CMK (cell line): Measurements from ENCODE around the gene SKI.

Experiments
- DNase-seq: peaks from one replicate; pipeline ENCODE4 v3.0.0-alpha.2; 2010; ENCODE audit warnings: low read depth

Gene SKI

DNA sequence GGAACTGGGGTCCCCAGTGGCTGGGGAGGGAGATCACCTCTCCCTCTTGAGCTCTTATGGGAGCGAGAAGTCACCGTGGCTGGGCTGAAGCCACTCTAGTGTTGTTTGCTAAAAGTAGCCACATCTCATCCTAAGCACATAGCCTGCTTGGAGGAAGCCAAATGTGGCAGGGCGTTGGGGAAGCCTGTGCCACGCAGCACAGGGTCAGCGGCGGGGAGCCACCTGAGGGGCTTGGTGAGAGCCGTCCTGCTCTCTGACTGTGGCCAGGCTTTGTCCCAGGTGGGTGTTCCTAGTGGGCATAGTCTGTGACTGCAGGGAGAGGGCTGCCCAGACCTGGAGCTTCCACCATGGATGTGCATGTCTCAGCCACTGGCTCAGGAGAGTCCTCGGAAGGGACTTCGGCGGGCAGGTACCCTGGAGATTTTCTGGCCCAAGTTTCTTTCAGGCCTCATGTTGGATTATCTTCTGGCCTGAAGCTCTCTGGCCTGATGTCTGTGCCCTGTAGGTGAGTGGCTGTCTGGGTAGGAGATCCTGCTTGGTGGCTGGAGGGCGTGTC is 124.3 kb downstream of the SKI start:
- no peak for DNase-seq

DNA sequence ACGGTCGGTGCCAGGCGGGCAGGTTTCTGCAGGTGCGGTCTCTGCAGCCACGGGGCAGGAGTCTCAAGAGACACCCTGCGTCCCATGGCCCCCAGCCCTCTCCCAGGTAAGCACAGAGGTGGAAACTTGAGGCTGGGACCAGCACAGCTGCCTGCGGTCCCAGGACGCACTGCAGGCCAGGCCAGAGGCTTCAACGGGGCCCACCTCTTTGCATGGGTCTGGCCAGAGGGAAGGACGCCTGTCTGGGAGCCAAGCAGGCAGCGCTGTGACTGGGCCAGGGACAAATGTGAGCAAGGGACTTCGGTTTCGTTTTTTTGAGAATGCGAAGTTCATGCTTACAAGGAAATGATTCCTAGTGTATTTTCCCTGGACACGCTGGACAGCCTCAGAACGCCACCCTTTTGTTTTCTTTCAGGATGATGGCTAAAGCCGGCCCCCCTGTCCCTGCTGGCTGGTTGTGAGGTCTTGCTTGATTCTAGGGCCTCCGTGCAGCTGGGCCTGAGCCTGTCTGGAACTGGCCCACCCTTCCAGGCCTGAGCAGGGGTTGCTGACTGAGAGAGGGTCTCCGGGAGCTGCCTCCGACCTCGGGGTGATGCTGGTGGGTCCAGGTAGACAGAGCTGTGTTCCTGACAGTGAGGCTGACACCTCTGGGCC is 124.9 kb downstream of the SKI start:
- DNase-seq = no peak

DNA sequence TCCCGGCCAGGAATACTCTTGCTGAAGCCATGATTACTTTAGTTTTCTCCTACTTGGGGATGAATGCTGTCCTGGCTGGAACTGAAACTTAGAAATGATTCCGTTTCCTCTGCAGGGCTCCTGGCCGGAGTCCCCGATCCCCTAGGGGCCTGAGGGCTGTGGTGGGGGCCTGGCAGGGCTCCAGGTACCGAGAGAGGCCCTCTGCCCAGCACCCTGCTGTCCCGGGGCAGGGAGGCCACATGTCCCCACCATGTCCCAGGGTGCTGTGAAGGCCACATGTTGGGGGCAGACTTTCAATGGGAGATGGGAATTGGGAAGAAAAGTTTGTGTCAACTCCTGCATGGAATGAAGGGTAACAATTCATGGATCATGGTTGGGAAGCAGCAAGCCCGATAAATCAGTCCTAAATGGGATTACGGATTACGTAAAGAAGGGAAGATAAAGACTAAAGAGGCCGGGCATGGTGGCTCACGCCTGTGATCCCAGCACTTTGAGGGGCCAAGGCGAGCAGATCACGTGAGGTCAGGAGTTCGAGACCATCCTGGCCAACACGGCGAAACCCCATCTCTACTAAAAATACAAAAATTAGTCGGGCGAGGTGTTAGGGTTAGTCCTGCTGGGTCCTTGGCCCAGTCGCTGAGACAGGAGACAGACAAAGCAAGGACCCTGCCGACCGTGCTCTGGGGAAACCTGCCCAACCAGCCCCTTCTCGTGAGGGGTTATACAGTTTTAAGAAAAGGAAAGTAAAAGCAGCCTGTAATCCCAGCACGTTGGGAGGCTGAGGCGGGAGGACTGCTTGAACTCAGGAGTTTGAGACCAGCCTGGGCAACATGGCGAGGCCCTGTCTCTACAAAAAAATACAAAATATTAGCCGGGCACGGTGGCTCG is 125.7 kb downstream of the SKI start:
- DNase-seq = no peak

DNA sequence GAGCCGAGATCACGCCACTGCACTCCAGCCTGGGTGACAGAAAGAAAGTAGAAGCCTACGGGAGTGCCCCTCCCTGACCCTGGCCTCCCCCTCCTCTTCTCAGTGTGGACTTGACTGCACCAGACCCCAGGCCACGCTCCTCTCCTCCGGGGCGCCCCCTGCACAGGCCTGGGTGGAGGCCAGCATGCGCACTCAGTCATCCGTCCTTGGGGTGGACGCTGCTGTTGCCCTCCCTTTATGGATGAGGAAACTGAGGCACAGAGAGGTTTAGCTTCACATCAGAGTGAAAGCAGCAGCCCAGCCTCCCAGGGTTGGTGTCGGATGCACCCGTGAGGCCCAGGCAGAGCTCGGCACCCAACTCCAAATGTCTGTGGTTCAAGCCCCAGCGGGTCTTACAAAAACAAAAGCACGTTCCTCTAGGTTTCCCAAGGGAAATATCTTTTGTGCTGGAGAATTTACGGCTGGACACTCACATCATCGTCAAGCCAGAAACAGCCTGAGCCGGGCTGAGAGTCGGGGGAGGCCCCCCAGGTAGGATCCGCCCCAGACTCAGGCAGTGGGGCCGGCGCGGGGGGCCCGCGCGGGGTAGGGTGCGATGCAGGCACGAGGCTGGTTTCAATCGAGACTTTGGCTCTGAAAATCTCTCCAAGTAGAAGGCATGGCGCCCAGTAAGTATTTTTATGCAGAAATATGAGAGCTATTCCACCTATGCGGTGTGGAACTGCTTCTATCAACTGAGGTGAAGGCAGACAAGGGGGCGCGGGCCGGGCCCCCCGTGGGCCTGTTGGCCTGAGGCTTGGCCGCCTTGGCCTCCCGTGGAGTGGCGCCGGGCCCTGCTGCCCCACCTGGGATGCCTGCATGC is 126.6 kb downstream of the SKI start:
- DNase-seq = no peak

DNA sequence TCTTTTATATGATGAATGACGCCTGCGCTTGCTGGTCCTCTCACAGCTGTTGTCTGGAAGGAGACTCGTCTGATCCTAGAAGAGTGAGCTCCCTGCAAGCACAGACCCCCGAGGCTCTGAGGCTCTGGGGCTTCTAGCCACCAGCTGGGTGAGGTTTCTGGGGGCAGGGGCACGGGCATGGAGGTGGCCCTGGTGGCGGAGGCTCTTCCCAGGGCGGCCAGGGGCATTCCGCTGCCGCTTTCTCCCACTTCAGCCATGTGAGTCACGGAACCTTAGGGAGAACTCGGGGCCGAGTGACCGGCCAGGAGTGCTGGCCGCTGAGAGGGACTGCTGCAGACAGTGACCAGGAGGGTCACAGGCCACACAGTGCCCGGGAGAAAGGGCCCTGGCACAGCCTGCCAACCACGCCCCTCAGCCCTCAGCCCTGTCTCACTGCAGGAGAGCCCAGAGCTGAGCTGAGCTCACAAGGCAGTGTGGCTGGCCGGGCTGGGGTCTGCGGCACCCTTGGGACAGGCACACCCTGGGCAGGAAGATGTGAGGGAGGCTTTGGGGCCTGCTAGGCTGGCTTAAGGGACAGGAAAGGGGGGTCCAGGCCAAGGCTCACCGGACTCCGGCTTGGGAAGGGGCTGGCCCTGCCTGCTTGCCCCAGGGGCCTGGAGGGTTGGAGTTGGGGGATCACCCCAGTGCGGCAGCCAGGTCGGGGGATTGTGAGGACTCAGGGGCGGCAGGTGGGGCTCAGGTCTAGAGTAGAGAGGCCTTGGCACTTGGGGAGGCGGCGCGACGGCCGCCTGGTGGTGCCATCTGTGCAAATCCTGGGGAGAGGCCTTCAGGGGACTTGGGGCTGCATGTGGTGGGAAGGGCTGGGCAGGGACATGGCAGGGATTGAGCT is 127.5 kb downstream of the SKI start:
- no peak for DNase-seq

DNA sequence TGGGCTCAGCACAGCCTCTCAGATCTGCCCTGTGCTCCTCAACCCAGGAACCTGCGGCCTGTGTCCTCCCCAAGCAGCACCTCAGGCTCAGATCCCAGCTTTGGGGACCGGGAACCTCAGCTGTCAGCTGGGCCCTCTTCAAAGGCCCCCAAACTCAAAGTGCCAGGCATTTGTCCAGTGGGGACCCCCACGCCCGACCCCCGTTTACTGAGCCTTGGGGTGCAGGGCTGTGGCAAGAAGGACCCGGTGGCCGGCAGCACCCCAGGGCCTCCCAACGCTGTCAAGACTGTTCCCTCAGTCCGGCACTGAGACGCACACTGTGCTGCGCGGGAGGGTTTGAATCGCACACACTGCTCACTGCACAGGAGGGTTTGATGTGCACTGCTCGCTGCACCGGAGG is 128.3 kb downstream of the SKI start:
- no peak for DNase-seq

DNA sequence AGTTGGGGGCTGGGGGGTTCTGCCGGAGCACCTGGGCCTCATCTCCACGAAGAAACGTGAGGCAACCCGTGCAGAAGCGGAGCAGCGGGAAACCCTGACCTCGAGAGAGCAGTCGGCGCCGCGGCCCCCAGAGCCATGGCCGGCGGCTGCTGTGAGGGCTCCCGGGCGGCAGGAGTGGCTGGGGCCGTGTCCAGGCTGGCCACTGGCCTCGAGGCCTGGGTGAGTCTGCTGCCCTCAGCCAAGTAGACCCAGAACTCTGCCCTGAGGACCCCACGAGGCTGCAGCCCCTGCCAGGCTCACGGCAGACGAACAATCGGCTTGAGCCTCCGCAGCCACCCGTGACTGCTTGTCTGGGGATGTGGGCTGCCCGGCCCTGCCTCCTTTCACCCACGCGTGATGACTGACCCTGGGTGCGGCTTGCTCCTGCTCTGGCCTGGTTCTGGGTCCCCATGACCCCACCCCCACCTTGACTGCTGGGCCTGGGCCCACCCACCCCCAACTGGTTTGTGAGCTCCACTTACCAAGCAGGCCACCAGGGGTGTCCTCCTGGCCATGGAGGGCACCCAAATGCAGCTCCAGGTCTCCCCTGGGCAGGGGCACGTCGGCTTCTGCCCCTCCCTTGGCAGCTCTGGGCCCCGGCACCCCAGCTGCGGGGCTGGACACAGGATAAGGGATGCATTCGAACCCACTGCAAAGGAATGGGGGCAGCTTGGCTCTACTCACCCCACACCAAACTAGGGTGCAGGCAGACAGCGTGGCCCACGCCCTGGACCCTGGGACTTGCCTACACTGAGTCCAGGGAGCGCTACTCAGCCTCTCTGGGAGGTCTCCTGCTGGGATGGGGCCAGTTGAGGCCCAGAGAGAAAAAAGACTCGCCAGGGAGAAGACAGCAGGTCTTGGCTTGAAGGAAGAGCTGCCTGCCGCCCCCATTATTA is 129.1 kb downstream of the SKI start:
- no peak for DNase-seq

DNA sequence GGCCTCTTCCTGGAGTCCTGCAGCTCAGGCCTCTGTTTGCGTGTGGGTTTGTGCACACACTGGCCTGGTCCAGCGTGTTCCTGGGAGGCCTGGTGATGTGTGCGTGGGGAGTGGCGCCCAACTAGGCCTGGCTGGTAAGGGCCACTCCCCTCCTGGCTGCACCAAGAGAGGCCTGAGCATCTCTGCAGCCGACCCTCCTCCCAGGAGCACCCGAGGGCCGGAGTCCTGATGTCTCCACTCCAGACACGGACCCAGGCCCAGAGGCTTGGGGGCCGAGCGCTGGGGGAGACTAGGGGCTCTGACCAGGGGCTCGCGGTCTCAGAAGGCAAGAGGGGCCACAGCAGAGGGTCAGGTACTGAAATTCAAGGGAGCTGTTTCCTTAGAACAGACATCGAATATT is 130.0 kb downstream of the SKI start:
- DNase-seq = no peak

DNA sequence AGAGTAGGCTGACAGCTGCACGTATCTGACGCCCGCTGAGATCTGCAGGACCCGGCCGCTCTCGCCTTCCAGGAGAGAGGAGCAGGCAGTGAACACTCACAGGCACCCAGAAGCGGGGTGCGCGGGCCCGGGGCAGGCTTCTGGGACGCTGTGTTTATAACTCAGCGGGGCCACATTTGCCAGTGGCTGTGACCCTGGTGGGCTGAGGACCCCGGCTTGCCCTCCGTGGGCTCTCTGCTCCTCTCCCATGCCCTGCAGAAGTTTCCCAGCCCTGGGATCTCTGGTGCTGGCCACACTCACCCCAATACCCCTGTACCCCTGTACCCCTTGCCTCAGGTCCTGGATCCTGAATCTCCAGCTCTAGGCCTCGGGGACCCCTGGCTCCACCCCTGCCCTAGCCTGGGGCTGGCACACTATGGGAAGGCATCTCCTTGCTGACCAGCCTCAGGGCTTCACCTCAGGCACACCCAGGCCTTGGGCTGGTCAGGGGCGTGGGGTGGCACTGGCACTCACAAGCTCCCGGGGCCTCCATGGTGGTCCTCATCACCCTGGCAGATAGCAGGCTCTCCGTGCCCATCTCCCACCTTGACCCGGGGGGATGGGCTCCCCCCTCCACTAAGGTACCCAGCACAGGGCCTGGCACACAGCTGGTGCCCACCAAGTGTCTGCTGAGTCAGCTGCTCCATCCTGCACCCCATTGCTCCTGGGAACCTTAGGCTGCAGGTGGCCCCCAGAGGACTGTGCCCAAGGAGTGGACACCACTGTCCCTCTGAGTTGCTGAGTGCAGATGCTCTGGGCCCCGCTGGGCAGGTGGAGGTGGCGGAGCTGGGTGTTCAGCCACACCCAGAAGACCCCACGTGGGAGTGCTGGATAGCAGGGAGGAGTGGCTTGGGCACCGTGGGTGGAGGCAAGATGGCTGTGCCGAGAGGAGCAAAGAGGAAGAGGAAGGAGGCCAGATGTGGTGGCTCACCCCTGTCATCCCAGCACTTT is 130.8 kb downstream of the SKI start:
- DNase-seq = no peak
